Hepatic stellate cell (primary cell): Measurements from ENCODE around the gene PIEZO1.
"Not testable (repeated sequence)": the region's sequence is repeated elsewhere in the genome, so short reads cannot be mapped to it uniquely, and the experiment has no call there.

ENCODE experiments used
- DNase-seq: peaks from one replicate; pipeline ENCODE4 v3.0.0; 2011; ENCODE audit warnings: low spot score

The PIEZO1 gene, protein sequence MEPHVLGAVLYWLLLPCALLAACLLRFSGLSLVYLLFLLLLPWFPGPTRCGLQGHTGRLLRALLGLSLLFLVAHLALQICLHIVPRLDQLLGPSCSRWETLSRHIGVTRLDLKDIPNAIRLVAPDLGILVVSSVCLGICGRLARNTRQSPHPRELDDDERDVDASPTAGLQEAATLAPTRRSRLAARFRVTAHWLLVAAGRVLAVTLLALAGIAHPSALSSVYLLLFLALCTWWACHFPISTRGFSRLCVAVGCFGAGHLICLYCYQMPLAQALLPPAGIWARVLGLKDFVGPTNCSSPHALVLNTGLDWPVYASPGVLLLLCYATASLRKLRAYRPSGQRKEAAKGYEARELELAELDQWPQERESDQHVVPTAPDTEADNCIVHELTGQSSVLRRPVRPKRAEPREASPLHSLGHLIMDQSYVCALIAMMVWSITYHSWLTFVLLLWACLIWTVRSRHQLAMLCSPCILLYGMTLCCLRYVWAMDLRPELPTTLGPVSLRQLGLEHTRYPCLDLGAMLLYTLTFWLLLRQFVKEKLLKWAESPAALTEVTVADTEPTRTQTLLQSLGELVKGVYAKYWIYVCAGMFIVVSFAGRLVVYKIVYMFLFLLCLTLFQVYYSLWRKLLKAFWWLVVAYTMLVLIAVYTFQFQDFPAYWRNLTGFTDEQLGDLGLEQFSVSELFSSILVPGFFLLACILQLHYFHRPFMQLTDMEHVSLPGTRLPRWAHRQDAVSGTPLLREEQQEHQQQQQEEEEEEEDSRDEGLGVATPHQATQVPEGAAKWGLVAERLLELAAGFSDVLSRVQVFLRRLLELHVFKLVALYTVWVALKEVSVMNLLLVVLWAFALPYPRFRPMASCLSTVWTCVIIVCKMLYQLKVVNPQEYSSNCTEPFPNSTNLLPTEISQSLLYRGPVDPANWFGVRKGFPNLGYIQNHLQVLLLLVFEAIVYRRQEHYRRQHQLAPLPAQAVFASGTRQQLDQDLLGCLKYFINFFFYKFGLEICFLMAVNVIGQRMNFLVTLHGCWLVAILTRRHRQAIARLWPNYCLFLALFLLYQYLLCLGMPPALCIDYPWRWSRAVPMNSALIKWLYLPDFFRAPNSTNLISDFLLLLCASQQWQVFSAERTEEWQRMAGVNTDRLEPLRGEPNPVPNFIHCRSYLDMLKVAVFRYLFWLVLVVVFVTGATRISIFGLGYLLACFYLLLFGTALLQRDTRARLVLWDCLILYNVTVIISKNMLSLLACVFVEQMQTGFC (N-terminal part only)

DNA sequence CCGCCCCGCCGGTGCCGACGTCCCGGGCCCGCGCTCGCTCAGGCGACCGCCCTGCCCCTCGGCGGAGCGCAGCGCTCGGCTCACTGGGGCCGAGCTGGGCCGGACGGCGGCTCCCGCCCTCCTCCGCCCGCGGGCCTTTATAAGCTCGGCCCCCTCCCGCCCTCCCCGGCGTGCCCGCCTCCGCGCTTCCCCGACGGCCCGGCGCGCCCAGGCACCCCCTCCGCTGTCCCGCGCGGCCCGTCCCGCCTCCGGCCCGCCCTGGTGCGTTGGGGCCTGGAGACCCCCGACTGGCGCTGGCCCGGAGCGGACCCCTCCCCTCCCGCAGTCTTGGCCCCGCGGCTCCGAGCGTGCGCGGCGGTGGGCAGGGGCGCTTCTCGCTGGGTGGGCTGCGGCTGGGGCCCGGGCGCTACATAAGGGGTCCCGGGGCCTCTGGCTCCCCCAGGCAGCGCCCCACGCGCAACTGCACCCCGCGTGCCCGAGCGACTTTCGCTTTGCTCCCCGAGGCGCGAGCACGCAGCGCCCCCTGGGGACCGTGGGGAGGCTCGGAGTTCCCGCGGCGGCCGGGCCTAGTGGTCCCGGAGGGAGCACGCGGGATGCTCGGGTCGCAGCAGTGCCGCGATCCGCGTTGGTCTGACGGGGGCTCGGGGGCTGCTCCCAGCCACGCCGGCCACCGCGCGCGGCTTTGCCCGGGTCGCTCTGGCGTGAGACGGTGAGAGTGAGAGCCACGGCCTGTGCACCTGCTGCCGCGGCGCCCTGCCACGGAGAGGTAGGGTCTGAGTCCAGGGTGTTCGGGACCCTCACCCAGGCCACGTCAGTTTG, at the start of gene PIEZO1:
TSS of gene PIEZO1 (minus strand) at position 115 of the 819 bp plus-strand sequence. CDS start 256 bp downstream, outside the sequence.
- peak; percentile 78 for DNase-seq

DNA sequence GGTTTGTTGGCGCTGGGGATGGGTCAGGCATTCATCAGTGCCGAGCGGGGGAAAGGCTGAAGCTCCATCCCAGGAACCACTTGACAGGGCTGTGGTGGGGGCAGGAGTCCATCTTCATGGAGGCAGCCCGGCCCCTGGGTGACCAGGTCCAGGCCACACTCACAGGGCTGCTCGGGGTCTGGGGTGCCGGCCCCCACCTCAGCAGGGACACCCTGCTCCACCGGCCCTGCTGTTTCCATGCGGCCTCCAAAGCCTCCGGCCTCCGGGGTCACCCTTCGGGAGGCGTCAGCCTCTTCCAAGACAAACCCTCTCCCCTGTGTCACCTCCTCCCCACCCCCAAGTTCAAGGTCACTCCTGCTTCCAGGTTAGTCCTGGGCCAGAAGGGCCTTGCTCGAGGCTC, 49.6 kb upstream of the PIEZO1 start:
- no peak for DNase-seq

DNA sequence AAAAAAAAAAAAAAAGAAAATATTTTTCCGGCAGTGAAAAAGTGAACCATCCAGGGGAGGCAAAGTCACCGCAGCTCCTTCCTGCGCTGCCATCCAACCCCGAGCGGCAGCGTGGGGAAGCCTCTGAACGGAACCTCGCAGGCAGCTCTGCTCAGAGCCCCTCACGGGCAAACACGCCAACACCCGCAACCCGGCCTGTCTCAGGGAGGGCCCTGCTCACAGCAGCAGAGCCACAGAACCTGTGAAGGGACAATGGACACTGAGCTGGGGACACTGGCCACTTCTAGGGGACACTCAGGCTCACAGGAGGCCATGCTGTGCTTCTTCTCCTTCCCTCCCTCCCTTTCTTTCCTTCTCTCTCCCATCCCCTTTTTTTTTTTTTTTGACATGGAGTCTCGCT, 48.1 kb upstream of the PIEZO1 start:
- DNase-seq: no peak

DNA sequence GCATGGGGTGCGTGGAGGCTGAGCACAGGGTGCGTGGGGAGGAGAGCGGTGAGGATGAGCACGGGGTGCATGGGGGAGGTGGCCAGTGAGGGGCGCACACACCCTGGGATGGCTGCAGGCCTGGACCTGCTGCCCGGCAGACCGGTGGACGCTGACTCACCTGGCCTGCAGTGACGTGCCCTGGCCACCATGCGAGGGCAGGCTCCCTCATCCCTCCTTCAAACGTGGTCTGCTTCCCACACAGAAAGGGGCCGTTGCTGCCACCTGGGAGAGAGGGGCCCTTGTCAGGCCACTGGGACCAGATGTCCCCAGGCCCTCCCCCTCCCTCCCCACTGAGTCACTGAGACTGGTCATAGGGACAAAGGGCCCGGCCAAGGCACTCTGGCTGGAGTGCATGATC, 46.8 kb upstream of the PIEZO1 start:
- DNase-seq: no peak

DNA sequence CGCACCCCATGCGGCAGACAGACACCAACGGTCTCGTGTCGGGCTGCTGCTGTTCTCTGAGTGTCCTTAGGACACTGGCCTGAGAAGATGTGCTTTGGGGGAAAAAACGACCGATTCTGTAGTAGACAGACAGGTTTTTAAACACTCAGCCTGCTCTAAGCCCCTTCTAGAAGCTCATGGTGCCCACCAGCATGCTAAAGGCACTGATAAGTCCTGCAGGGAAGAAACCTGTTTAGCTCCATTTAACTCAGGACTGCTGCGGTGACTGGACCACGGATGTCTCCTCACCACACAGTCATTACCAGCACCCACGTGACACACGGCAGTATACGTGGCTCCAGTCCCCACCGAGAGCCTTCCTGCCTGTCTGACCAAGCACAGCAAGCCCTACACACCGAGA, 45.8 kb upstream of the PIEZO1 start:
- no peak for DNase-seq

DNA sequence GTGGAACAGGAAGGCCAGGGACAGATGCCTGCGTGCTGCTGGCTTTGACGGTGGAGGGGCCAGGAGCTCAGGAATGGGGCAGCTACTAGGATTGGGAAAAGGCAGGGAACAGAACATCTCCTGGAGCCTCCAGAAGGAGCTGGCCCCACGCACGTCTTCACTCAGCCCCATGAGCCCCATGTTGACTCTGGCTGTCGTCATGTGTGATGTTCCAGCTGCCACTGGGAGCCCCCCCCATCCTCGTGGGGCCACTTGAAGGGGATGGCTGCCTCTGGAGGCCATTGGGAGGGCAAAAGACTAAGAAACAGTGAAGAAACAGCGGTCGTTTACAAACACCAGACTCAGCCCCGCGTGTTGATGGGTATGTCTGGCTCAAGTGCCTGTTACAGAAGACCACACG, 45.2 kb upstream of the PIEZO1 start:
- no peak for DNase-seq

DNA sequence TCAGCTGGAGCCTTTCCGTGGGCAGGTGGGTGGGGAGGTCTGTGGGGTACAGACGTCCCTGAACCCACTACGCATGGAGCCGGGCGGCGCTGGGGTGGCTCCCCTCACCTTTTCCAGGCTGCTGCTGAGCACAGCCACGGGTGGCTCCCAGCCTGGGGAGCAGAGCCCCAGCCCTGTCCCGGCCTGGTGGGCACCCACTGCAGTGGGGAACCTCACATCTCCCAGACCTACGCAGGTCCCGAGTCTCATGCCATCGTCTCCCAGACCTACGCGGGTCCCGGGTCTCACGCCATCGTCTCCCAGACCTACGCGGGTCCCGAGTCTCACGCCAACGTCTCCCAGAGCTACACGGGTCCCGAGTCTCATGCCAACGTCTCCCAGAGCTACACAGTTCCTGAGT, 43.7 kb upstream of the PIEZO1 start:
- no peak for DNase-seq

DNA sequence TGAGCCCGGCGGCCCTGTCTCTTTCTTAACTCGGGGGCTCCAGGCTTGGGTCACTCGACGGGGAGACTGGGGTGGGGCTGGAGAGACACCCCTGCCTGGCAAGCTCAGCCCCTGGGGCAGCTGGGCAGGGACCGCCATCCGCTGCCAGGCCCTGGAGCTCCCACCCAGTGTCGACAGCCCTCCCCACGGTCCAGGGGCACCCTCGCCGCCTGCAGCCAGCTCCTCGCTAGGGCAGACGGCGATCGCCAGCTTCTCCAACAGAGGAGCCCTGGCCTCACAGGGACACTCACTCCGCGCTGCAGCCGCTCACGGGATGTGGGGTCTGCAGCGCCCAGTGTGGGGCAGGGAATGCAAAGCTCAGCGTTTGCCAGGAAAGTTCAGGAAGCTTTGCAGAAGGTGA, 42.7 kb upstream of the PIEZO1 start:
- no peak for DNase-seq

DNA sequence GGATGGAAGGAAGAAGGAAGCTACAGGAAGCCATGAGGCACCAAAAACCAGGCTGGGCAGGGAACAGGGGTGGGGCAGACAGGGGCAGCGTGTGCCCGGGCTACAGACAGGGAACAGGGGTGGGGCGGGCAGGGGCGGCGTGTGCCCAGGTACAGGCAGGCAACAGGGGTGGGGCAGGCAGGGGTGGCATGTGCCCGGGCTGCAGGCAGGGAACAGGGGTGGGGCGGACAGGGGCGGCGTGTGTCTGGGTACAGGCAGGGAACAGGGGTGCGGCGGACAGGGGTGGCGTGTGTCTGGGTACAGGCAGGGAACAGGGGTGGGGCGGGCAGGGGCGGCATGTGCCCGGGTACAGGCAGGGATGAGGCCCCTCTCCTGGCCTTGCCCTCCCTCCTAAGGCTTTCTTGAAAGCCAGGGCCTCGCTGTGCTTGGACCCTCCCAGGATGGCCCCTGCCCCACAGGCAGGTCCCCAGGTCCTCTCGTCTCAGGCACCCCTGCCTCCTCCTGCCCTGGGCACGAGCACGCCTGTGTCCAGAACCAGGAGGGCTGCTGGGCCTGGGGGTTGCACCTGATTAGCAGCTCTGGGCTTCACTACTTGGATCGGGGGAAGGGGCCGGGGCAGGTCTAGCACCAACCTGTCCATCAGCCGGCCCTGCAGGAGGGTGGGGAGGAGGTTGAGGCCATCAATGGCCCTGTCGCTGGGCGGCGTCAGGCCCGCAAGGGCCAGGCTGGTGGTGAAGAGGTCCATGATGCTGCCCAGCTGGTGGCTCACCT, 41.2 kb upstream of the PIEZO1 start:
- no peak for DNase-seq

DNA sequence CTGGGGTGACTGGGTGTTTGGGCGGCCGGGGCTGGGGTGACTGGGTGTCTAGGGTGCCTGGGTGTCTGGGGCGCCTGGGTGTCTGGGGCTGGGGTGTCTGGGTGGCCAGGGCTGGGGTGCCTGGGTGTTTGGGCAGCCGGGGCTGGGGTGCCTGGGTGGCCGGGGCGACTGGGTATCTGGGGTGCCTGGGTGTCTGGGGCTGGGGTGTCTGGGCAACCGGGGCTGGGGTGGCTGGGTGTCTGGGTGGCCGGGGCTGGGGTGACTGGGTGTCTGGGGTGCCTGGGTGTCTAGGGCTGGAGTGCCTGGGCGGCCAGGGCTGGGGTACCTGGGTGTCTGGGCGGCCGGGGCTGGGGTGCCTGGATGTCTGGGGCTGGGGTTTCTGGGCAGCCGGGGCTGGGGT, 40.1 kb upstream of the PIEZO1 start:
- DNase-seq: no peak

DNA sequence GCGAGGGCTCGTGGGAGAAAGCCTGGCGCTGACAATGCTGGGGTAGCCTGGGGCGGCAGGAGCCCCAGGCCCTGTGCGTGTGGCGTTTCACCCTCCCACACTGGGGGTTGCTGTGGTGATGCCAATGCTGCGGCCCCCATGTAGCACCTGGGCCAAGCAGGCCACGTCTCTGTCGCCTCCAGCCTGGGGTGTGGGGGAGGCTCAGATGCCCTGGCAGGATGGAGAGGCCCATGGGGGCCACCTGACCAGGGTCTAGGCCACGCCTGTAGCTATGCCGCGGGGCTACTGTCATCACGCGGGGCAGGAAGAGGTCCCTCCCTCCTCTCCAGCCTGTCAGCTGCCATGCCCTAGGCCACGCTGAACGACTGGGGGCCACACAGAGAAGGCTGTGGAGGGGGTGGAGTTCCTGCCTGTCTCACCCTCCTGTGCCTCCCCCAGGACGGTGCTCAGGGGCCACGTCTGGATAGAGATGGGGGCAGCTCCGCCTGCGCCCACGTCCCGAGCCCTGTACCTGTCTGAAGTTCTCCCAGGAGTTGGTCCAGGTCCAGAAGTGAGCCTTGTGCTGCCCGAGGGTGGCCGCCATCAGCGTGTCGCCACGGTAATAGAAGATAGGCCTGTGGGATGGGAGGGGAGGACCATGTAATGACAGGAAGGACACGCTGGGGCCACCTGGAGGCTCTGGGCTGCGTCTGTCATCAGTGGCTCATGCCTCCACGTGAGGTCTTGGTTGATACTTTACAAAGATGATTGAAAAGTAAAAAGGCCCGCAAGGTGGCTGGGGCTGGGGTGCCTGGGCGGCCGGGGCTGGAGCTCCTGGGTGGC, 39.4 kb upstream of the PIEZO1 start:
- DNase-seq: no peak

DNA sequence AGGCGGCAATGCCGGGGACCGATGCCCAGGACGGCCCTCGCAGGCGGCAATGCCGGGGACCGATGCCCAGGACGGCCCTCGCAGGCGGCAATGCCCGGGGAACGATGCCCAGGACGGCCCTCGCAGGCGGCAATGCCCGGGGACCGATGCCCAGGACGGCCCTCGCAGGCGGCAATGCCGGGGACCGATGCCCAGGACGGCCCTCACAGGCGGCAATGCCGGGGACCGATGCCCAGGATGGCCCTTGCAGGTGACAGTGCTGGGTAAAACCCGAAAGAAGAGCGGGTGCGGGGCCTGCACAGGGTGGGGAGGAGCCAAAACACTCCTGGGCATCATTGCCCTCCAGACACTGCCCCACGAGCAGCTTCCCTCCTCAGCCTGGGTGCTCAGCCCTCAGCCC, 38.6 kb upstream of the PIEZO1 start:
- not testable (repeated sequence) for DNase-seq

DNA sequence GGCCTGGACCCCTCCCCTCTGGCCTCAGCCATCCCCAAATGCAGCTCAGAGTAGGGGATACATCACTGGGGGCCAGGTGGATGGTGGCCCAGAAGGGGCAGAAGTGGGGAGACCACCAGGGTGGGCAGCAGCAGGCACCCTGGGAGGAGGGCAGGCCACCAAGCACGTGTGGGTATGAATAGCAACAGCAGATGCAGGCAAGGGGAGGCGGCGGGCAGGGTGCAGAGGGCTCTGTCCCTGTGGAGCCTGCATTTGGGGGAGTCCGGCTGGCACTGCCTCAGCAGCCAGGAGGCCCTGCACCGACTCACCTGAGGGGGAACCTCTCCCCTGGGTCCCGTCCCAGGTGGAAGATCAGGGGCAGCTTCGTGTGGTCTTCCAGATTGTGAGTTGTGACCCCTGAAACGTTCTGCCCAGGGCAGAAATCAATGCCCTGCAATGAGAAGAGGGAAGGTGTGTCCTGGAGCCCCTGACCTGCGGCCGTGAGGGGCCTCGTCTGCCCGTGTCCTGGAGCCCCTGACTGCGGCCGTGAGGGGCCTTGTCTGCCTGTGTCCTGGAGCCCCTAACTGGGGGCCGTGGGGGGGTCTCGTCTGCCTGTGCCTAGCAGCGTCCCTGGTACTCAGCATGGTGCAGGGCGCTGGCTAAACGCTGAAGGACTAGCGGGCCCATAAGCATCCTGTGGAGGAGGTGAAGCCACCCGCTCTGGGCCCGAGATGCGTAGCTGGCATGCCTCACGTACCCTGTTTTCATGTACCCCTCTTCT, 37.4 kb upstream of the PIEZO1 start:
- no peak for DNase-seq

DNA sequence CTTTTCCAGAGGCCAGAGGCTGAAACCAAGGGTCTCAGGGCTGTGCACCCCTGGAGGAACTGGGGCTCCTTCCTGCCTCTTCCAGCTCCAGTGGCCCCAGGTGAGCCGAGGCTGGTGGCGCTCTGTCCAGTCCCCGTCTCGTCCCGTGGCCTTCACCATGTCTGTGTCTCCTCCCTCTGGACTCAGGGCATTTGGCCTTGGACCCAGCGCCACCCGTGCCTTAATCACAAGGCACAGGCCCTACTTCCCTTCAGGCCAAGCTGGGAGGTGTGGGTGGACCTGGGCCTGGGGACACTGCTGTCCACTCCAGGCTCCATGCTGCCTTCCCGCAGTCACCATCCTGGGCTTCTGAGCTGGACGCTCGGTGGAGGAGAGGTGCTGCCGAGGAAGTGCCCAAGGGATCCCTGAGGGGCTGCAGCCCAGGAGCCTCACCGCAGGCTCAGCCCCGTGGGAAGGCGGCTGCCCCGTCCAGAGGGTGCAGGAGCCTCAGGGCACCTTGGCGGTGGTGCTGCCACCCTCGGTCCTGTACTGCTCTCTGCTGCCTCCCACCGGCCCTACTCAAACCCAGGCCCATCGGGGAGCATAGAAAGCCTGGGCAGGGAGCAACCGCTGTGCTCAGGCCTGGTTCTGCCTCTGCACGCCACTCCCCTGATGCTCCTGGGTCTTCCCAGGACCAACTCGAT, 36.3 kb upstream of the PIEZO1 start:
- no peak for DNase-seq

DNA sequence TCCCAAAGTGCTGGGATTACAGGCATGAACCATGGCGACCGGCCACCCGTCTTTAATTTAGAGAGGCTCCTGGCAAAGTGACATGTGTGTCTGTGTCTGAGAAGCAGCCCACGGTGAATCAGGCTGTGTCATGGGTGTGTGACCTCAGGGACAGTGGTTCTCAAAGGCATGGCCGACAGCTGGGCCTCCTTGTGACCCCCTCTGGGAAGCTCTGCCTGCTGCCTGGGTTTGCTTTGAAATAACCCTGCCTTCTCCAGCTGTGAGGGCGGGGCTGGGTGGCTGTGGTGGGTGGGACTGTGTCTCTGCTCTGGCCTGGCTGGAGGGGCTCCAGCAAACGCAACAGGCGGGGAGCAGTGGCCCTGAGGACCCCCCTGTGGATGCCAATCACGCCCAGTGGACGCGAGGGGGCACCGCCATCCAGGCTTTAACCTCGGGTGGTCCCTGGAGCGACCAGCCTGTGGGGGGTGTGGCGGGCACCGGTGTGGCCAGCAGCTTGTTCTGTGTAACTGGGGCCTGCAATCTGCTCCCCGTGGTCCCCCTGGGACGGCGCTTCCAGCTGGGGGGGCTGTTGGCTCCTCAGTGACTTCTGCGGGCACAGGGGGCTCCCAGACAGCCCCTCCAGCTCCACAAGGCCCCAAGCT, 35.5 kb upstream of the PIEZO1 start:
- no peak for DNase-seq

DNA sequence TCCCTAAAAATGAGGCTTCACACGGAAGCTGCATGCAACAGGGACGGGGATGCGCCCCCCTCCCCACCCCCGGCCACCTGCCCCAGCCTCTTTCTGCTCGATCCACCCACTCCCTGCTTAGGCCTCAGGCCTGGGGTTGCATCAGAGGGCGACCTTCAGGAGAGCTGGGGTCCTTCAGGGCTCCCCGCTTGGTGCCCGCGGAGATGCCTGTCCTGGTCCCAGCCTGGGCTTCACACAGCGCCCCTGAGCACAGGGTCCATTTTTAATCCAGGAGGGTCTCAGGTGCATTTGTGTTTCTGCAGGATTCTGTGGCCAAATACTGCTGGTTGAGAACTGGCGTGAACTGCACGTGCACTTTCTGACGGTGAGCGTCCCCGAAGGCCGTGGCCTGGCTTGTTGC, 34.1 kb upstream of the PIEZO1 start:
- DNase-seq: no peak

DNA sequence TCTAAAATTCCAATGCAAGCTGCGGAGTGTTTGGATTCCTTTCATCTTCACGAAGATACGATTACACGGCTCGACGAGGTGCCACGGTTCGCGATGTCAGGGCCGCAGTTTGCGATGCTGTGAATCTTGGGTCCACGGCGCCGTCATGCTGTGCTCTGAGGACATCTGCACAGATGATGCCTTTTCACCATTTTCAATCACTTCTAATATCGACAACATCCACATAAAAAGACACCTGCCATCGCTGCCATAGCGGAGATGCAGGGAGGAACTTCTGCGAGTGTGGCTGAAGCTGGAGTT, 33.5 kb upstream of the PIEZO1 start:
- no peak for DNase-seq
